Heart left ventricle (tissue), 16 donors: Measurements from ENCODE around the gene PIM2. TPM values are rescaled to one million over a fixed set of nuclear protein-coding genes. Genes with fewer than 3 reads are reported as not detected.

ENCODE experiments used
- ATAC-seq, 4 donors: fragments of 200-7000 bp; cut with Tn5 transposase; one replicate each; pipeline ENCODE4 v1.9.1; 2020 to 2022; ENCODE audit warnings: moderate library complexity in 4 of 4, mild to moderate bottlenecking in 3 of 4, moderate number of reproducible peaks in 1 of 4
- DNase-seq, 5 donors: peaks; one replicate each; pipeline ENCODE4 v3.0.0-alpha.2; 2020
- H3K27ac ChIP-seq, 12 donors: fragments of 200-600 bp; sonication (generic) in 4 of 12; one replicate each; pipeline versions ENCODE4 v1.5.0 to v1.8.0; 2016 to 2022; ENCODE audit warnings: mild to moderate bottlenecking in 2 of 12
- H3K27me3 ChIP-seq, 9 donors: fragments of 200-600 bp; sonication (generic) in 2 of 9; one replicate each; pipeline versions ENCODE4 v1.5.1 to v1.8.0; 2016 to 2022; ENCODE audit warnings: mild to moderate bottlenecking in 3 of 9
- H3K36me3 ChIP-seq, 9 donors: fragments of 200-600 bp; sonication (generic) in 2 of 9; one replicate each; pipeline versions ENCODE4 v1.5.0 to v1.8.0; 2018 to 2022; ENCODE audit warnings: mild to moderate bottlenecking in 2 of 9
- H3K4me1 ChIP-seq, 12 donors: fragments of 200-600 bp; sonication (generic) in 4 of 12; one replicate each; pipeline versions ENCODE4 v1.5.0 to v1.8.0; 2016 to 2022; ENCODE audit warnings: mild to moderate bottlenecking in 3 of 12
- H3K4me3 ChIP-seq, 12 donors: fragments of 200-600 bp; sonication (generic) in 4 of 12; one replicate each; pipeline versions ENCODE4 v1.5.0 to v1.8.0; 2017 to 2022; ENCODE audit warnings: mild to moderate bottlenecking in 9 of 12, moderate library complexity in 4 of 12
- H3K9me3 ChIP-seq, 12 donors: fragments of 200-600 bp; sonication (generic) in 4 of 12; one replicate each; pipeline versions ENCODE4 v1.5.0 to v1.8.0; 2016 to 2022; ENCODE audit warnings: mild to moderate bottlenecking in 1 of 12
- POLR2A ChIP-seq, 2 donors: fragments of 450-650 bp; IDR thresholded peaks; one replicate each; pipeline ENCODE4 v1.6.1; 2017; ENCODE audit warnings: antibody characterized with exemption in 2 of 2, mild to moderate bottlenecking in 2 of 2, moderate library complexity in 2 of 2
- WGBS, 4 donors: extraction: QIAGEN DNeasy Blood & Tissue Kit in 2 of 4; methylation state at CpG; one replicate each; pipeline versions ENCODE4 v1.1.5 to v1.1.7; 2013 to 2018; 5-methylcytosine and 5-hydroxymethylcytosine counted together
- intact Hi-C, 10 donors: fragments of 100-400 bp; cut with DNase I; formaldehyde crosslinking; loops; one replicate each; pipeline versions ENCODE4 v1.11.1 to v1.14.2; 2022
- polyA plus RNA-seq, 2 donors: library from polyadenylated mRNA; stranded (reverse); fragments of 200-250 nt; gene quantifications; one replicate each; pipeline ENCODE4 v1.2.3, GENCODE V29; 2013
- total RNA-seq, 9 donors: library from RNA; depleted of rRNA in 2 of 9; stranded (reverse); fragments of >200 nt in 2 of 9; fragmentation: NEBNext Ultra II Directional in 3 of 9; extraction: Animal tissue kit (Norgen Biotek cat#: 25700) in 3 of 9; gene quantifications; one replicate each; pipeline versions ENCODE4 v1.1.0 to v1.2.4, GENCODE V29; 2016 to 2023
- TF ChIP-seq, protein P1 (sequence below), 12 donors: fragments of 200-600 bp; sonication (generic) in 4 of 12; IDR thresholded peaks; one replicate each; pipeline versions ENCODE4 v1.5.0 to v1.8.0; 2018 to 2022; ENCODE audit warnings: antibody characterized with exemption in 12 of 12, mild to moderate bottlenecking in 5 of 12
- donor health status: ischemic (EF 13 %, LVEDD 7.1; RV severe dilation, severe dysfunction).
- donor health status: healthy with polysubstance abuse.
- donor health status: DM: no; HTN: yes; CAD: no.
- donor health status: DM: no; HTN: no; CAD: no.
- donor health status: ischemic (EF 25% LVEDD 6.9; RV normal size, moderate dysfunction).
- donor health status: ischemic (EF 25% LVEDD 5.7; RV mildly dilated, moderate dysfunction).
- donor health status: healthy.
- donor health status: DM: yes; HTN: yes; CAD: no.
- donor health status: ischemic (EF 35%, LVEDD 5.7; RV mildly dilated, moderate dysfunction).
- donor health status: nonischemic (EF 11% LVEDD 7.7; RV severe dilation, severe dysfunction).
- donor health status: DM: yes; HTN: yes; CAD: no.
- donor health status: PGD.
- donor health status: ischemic (EF 29% LVEDD 5.4; RV normal size, mild dysfunction).
- donor health status: nonischemic (EF 23%, LVEDD 6.1; RV moderate dilation, normal function).

Gene PIM2
- total and polyA plus RNA-seq, 11 donors: 2.0 to 13.3 (median 3.5) TPM

DNA sequence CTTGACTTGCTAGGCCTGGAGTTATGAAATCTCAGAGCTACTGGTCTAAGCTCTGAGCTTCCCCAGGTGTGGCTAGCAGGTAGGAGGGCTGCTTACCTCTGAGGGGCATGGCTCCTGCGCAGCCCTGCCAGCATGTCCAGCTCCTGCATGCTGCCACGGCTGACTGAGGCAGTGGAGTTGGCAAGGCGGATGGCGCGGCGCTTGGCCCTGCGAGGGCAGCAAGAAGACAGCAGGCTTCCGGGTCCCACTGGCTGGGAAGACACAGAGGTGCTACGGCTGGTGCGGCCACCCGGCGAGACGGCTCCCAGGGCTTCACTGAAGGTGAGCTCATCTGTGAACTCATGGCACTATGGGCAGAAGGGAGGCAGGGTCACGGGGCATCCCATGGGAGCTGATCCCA lies 47.1 kb upstream of the PIM2 start:
- no peak overlapping the region for H3K4me3 ChIP-seq
- DNase-seq: no peak
- TF ChIP-seq POLR2A (IDR thresholded peaks at IDR 0.05): no peak
- TF ChIP-seq, protein P1, sequence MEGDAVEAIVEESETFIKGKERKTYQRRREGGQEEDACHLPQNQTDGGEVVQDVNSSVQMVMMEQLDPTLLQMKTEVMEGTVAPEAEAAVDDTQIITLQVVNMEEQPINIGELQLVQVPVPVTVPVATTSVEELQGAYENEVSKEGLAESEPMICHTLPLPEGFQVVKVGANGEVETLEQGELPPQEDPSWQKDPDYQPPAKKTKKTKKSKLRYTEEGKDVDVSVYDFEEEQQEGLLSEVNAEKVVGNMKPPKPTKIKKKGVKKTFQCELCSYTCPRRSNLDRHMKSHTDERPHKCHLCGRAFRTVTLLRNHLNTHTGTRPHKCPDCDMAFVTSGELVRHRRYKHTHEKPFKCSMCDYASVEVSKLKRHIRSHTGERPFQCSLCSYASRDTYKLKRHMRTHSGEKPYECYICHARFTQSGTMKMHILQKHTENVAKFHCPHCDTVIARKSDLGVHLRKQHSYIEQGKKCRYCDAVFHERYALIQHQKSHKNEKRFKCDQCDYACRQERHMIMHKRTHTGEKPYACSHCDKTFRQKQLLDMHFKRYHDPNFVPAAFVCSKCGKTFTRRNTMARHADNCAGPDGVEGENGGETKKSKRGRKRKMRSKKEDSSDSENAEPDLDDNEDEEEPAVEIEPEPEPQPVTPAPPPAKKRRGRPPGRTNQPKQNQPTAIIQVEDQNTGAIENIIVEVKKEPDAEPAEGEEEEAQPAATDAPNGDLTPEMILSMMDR (IDR thresholded peaks at IDR 0.05): no peak
- 88 to 94% (median 90%) methylated on average over 14 of the region's 14 CpGs for WGBS, 4 donors
- intact Hi-C loops: no loop called here
- H3K4me1 ChIP-seq: no peaks in the 10 kb centered on the region
- no peak for ATAC-seq
- no peaks in the 10 kb centered on the region for H3K9me3 ChIP-seq
- H3K36me3 ChIP-seq: no peaks in the 10 kb centered on the region
- H3K27me3 ChIP-seq: no peaks in the 10 kb centered on the region
- H3K27ac ChIP-seq: no peak overlapping the region

DNA sequence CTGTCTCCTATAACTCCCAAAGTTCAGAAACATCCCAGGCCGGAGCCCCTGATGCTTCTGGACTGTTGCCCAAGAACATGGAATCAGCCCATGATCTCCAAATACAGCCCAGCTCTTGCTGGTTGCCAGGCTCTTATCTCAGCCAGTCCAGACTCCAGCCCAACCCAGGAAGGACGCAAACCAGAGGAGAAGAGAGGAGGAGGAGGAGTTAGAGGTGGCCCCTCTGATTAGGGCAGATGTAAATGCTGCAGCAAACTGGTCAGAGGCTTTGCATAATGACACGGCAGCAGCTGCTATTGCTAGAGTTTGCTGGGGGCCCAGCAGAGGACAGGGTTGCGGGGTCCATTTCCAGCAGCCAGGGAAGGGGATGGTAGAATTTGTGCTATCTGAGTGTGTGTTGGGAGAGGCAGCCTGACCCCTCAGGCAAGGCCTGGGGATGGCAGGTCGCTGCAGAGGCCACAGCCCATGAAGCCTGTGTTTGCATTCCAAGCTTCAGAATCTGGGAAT lies 42.8 kb upstream of the PIM2 start:
- Histone ChIP-seq H3K36me3 (no peaks in the 10 kb centered on the region), H3K27me3 (no peaks in the 10 kb centered on the region), H3K9me3 (peaks cover 0 to 4% (median 0%) of the 10 kb centered on the region in 12 donors), H3K4me1 (peaks cover 0 to 13% (median 3%) of the 10 kb centered on the region in 12 donors), H3K27ac (peak overlapping the region in 5 of 12 donors; percentile 16 to 47 (median 24)), H3K4me3 (no peak overlapping the region)
- ATAC-seq (peak in 1 of 4 donors; percentile 23), DNase-seq (peak in 2 of 5 donors; percentile 14 to 36)
- intact Hi-C loops: no loop called here
- WGBS, 4 donors: 36 to 59% (median 38%) methylated on average over 5 of the region's 5 CpGs
- no peak for TF ChIP-seq POLR2A (IDR thresholded peaks at IDR 0.05)
- TF ChIP-seq, protein P1 (IDR thresholded peaks at IDR 0.05): no peak

DNA sequence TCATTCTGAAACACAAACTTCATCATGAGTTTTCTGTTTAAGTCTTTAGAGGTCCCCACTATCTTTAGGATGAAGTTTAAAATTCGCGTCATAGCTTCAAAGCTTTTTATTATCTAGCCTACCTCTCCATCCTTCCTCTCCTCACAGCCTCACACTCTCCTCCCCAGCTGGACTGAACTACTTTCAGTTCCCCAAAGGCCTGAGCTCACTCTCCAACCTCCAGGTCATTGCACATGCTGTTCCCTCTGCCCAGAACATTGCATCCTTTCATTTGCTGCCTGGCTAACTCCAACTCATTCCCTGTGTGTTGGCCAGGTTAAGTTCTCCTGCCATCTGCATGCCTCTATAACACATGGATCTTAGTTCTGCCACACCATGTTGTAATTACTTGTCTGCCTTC lies 41.5 kb upstream of the PIM2 start:
- H3K27ac ChIP-seq: no peak overlapping the region
- intact Hi-C loops: no loop called here
- ATAC-seq (no peak), DNase-seq (peak in 1 of 5 donors; percentile 20)
- 71 to 91% (median 80%) methylated on average over 2 of the region's 2 CpGs for WGBS, 4 donors
- H3K4me1 ChIP-seq: peaks cover 0 to 27% (median 11%) of the 10 kb centered on the region in 12 donors
- H3K4me3 ChIP-seq: no peak overlapping the region
- no peaks in the 10 kb centered on the region for H3K27me3 ChIP-seq
- TF ChIP-seq, protein P1 (IDR thresholded peaks at IDR 0.05): no peak
- no peak for TF ChIP-seq POLR2A (IDR thresholded peaks at IDR 0.05)
- peaks cover 0 to 6% (median 0%) of the 10 kb centered on the region in 9 donors for H3K36me3 ChIP-seq
- H3K9me3 ChIP-seq: peaks cover 0 to 5% (median 0%) of the 10 kb centered on the region in 12 donors

DNA sequence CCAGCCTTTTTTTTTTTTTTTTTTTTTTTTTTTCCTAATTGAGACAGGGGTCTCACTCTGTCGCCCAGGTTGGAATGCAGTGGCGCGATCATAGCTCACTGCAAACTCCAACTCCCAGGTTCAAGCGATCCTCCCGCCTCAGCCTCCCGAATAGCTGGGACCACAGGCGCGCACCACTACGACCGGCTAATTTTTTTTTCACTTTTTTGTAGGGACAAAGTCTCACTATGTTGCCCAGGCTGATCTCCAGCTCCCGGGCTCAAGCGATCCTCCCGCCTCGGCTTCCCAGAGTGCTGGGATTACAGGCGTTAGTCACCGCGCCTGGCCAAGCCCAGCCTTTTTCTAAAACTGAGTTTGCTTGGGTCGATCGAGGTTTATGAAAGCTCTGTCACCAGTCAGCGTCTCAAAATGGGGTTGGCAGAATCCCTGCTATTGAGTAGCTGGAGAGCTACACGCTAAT lies 39.8 kb upstream of the PIM2 start:
- no peak for TF ChIP-seq POLR2A (IDR thresholded peaks at IDR 0.05)
- TF ChIP-seq, protein P1 (IDR thresholded peaks at IDR 0.05): no peak
- intact Hi-C loops: loop anchor here in 5 of 10 donors (5.0 to 10.0 kb wide), 4 partner anchors 44 to 146 kb away; partner anchors contain the start of genes TFE3 (in 4 of the 5) and GRIPAP1 (in 1 of the 5)
- H3K4me1 ChIP-seq: peaks cover 0 to 36% (median 18%) of the 10 kb centered on the region in 12 donors
- H3K27ac ChIP-seq: peak overlapping the region; percentile 84 to 99 (median 94)
- no peaks in the 10 kb centered on the region for H3K27me3 ChIP-seq
- H3K36me3 ChIP-seq: peaks cover 0 to 13% (median 0%) of the 10 kb centered on the region in 9 donors
- 0 to 39% (median 16%) methylated on average over 21 of the region's 21 CpGs for WGBS, 4 donors
- DNase-seq (peak in 3 of 5 donors; percentile 20 to 50 (median 45)), ATAC-seq (peak in 3 of 4 donors; percentile 0 to 8 (median 5))
- H3K9me3 ChIP-seq: peaks cover 0 to 5% (median 0%) of the 10 kb centered on the region in 12 donors
- H3K4me3 ChIP-seq: peak overlapping the region in 11 of 12 donors; percentile 13 to 87 (median 68)
